ENCODE results near the gene TMBIM1.

TMBIM1 gene

DNA sequence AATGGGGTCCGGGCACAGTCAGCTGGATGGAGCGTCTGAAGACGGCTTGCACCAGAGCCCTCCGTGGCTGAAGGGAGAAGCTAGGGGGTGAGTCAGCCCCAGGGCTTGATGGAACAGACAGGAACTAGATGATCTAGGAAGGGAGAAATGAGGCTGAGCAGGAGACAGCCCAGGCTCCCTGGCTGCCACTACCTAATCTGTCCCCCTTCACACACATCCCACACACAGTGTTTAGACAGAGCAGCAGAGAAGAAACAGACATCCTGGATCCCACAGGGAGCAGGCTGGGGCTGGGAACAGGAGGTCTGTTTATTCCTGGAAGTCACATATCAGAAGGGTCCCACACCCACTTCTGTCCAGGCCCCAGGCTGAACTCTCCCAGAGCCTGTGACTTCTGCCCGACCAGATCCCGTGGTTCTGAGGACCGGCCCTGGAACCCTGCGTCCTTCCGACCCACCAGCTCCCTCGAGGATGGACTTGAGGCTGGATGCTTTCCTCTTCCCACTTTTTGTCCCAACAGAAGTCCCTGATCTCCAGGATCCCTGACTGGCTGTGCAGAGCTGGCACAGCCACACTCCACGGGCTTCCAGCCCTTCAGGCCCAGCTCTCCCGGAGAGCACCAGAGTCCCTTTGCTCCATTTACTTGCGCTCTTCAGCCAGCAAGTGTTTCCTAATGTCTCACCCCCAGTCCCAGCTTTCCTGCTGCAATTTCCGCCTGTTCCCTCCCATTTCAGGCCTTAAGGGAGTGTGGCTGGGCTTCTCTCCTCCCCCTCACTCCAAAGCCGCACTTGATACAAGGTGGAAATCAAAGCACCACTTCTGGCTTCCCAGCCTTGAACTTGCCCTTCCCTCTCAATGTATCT lies 33.0 kb downstream of the TMBIM1 start:
- H3K4me3 ChIP-seq (ENCODE audit: low read depth, low read length): no peak overlapping the region

DNA sequence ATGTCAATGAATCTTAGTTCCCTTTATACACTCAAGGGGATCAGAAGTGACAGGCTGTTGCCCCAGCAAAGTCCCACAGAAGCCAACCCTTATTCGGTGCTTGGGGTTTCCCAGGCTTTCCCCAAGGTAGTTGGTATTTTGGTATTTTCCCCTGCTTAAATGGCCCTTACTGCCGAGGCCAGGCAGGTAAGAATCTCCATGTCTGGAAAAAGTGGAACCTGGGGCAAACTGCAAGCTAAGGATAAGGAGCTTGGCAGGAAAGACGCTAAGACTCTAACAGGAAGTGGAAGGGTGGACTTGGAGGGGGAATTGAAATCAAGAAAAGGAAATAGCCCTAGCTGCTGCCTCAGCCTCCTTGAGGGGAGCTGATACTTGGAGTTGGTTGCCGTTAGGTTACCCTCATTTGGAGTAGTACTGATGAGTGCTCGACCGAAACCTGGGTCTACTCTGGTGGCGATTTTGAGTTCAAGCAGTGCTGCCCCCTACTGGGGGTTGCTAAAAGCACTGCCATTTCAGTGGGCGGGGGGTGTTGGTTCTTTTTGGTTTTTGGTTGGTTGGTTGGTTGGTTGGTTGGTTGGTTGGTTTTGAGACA lies 34.8 kb downstream of the TMBIM1 start:
- no peak overlapping the region for H3K4me3 ChIP-seq (ENCODE audit: low read depth, low read length)

DNA sequence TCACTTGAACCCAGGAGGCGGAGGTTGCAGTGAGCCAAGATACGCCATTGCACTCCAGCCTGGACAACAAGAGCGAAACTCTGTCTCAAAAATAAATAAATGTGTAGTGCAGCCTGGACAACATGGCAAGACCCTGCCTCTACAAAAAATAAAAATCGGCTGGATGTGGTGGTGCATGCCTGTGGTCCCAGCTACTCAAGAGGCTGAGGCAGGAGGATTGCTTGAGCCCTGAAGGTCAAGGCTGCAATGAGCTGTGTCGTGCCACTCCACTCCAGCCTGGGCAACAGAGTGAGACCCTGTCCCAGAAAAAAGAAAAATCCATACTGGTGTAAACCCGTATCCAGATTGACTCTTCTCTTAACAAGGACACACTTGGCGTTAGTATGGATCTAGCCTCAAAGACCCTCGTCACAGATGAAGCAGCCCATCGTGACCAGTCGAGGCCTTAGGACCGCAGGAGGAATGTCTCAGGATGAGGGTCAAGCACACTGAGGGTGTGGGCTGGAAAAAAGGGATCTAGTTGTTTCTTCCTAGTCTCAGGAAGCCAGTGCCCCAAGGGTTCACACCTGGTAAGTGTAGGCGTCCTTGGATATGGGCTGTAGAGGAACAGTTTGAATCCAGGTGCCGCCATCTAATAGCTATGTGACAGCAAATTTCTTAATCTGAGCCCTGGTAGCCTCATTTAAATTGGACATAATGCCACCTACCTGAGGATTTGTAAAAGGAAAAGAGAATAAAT lies 35.5 kb downstream of the TMBIM1 start:
- H3K4me3 ChIP-seq (ENCODE audit: low read depth, low read length): no peak overlapping the region

DNA sequence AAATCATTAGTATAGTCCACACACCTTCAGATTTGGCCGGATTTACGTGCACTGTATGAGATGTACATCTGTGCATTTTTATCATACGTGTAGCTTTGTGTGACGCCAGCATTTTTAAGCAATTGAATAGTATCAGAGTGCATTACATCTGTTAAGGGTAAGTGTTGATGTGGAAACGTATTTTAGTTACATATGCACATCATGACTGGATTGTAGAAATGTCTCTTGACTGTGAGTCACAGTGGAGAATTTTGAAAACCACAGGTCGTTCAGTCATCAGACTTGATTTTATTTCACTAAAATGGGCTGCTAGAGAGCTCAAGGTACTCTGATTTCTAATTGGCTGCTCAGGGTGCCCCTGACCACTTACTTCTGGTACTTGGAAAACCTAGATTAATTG lies 36.9 kb downstream of the TMBIM1 start:
- no peak overlapping the region for H3K4me3 ChIP-seq (ENCODE audit: low read depth, low read length)

DNA sequence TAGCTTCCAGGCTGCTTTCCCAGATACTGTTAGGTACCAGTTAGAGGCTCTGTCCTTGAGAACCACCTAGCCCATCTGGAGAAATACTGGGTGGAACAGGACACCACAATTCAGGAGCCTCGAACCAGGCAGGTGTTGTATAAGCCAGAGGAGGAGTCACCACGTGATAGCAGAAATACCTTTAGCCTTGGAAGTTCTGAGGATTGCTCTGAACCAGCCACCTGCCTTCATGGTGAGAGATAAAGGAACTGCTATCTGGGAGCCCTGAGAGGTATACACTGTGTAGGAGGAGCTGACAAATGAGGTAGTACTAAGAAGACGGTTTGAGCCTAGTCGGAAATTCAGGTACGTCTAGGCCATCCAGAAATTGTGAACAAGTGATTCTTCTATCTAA lies 39.1 kb downstream of the TMBIM1 start:
- no peak overlapping the region for H3K4me3 ChIP-seq (ENCODE audit: low read depth, low read length)

DNA sequence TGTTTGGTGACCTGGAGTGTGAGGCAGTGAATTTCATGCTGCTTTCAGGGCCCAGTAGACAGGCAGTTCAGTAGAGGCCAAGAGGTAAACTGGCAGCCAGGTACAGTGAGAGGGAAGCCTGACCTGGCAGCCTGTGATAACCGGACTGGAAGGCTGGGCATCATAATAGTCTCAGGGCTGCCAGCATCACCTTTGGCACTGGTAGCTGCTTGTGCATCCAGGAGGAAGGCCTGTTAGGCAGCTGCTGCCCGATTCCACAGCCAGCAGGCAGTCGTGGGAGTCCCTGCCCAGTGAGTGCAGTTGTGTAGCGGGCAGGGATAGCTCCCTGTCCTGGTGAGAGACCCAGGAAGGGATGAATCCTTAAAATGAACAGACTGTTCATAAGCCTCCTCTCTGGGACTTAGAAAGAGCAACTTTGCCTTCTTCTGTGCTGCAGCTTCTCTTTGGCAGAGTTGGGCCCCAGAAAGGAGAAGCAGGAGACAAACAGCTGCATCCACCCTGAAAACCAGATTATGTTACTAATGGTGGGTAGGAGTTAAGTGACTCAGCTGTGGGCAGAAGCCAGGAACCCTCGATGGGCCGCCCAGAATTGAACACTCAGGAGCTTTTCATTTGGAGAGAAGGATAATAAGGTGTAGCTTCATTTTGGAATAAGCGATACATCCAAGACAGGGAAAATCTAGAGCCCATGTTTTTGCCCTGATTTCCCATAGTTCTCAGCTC lies 39.6 kb downstream of the TMBIM1 start:
- no peak overlapping the region for H3K4me3 ChIP-seq (ENCODE audit: low read depth, low read length)

DNA sequence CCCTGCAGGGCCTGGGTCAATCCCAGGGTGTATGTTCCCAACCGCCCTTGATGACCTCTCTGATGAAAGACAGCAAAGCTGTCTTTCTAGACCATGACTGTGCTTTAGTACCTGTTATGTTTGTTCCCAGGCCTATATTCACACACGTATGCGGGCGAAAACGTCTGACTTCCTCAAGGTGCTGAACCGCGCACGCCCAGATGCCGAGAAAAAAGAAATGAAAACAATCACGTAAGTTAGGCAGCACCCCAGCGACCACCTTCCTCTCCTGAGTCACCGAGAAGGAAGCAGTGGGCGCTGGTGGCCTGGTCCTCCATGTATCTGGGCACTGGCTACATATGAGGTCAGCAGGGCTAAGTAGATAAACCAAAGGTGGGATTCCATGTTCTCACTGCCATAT lies 42.6 kb downstream of the TMBIM1 start:
- no peak overlapping the region for H3K4me3 ChIP-seq (ENCODE audit: low read depth, low read length)

DNA sequence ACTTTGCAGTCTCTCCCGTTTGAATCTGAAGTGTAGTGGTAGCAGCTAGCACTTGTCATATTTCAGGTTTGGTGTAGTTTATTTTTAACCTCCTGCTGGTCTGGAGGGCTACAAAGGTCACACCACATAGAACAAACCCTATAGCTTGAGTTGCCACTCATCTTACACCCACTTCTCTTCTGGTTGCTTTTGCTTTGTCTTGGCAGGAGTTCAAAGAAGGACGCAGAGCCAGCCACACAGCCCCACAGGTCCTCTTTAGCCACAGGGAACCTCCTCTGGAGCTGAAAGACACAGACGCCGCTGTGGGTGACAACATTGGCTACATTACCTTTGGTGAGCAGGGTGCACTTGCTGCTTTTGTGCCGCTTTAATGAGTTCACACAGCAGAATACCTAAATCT lies 47.1 kb downstream of the TMBIM1 start:
- no peak overlapping the region for H3K4me3 ChIP-seq (ENCODE audit: low read depth, low read length)

DNA sequence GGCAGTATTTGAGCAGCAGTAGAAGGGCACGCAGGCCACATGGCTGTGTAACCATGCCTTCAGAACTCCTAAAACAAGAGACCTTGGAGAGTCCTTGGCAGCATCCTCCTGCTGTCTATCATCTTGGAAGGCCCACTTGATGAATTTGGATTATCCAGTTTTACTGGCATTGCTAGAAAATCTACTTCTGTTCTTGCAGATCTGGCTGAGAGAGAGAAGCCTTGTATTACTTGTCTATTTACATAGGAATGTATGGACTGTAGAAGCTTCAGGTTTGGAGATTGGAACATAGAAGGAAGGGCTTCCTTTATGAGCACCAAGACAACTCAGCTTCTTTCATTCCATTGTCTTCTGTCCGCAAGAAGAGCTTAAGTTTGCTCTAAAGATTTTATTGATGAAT lies 47.6 kb downstream of the TMBIM1 start:
- H3K4me3 ChIP-seq (ENCODE audit: low read depth, low read length): no peak overlapping the region

DNA sequence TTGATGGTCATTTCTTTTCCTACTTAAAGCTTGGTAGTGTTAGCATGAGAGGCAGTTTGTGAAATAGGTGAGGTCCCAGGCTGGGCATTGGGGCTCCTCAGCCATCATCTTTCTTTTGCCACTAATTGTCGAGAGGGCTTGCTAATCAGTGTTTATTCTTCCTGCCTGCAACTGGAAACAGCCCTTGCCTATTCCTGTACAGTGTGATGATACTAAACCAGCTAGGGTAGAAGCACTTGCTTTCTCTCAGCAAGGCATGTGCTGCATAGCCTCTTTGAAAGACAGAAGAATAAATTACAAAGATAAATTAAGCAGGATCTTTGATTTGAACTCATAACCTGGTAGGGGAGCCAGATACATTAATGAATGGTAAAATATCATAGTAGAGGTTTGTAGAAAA lies 48.1 kb downstream of the TMBIM1 start:
- H3K4me3 ChIP-seq (ENCODE audit: low read depth, low read length): no peak overlapping the region

DNA sequence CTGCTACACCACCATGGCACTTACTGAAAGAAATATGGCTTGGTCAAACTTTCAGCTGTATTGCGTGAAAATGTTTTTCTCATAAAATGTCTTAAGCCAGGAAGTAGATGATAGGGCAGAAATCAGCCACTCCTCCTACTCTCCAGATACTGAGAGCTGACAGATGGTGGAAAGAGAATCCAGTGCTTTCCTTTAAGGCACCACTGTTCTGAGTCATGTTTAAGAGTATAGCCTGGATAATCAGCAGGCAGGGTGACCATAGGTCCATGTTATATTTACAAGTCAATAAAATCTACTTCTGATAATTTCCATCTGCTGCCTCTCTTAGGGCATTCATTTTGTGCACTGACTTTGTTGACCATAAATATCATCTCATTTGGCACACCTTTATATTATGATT lies 53.4 kb downstream of the TMBIM1 start:
- no peak overlapping the region for H3K4me3 ChIP-seq (ENCODE audit: low read depth, low read length)

DNA sequence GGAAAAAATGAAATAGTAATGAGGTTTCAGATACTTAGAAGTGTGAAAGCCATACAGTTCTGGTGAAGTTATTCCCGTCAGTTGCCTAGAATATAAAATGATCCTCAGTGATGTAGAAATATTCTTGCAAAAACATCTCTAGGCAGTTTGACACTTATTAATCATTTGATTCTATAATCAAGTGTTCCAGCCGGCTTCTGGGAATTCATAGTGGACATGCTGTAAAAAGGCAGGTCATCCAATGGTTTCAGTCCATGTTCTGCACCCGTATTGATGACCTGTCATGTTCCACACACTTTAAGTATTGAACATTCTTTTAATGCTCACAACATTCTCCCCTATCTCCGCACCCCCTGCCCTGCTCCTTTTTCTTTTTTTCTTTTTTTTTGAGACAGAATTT lies 55.5 kb downstream of the TMBIM1 start:
- H3K4me3 ChIP-seq (ENCODE audit: low read depth, low read length): no peak overlapping the region

DNA sequence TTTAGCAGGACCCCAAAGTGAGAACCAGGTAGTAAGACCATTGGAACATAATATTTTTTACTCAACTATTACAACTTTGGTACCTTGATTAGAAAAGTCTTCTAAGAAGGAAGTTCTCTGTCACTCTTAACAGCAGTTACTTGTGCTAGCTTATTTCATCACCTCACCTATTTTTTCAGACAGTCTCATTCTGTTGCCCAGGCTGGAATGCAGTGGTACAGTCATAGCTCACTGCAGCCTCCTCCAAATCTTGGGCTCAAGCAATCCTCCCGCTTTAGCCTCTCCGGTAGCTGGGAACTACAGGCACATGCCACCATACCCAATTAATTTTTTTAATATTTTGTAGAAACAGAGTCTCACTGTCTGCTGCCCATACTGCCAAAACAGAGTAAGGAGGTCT lies 57.3 kb downstream of the TMBIM1 start:
- no peak overlapping the region for H3K4me3 ChIP-seq (ENCODE audit: low read depth, low read length)

DNA sequence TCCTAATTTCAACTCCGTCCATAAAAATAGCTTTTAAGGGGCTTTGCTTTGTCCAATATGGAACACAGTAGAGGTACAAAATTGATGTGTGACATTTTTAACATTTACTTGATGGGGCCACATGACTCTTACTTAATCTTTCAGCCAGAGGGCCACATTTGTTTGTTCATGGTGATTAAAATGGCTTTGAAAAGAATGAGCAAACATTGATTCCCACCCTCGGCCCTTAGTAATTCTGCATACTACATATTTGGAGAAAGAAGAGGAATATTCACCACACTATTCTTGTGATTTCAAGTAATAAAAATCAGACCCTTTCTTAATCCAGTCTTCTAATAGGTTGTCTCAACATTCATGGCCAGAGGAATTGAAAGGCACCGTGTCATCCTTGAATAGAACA lies 57.8 kb downstream of the TMBIM1 start:
- H3K4me3 ChIP-seq (ENCODE audit: low read depth, low read length): no peak overlapping the region

DNA sequence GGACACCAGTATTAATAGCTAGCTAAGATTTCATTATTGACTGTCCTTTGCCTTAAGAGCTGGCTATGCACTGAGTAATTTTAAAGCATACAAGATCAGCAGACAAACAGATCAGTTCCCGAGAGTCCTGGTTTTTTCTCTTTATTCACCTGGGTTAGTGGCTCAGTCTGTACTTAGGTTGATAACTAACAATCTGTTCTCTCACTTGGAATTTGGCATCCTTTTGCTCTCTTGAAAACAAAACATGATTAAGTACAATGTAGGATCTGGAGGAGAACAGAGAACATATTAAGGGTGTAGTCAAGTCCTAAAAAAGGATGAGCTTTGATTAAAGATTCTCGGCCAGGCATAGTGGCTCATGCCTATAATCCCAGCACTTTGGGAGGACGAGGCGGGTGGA lies 58.8 kb downstream of the TMBIM1 start:
- no peak overlapping the region for H3K4me3 ChIP-seq (ENCODE audit: low read depth, low read length)

DNA sequence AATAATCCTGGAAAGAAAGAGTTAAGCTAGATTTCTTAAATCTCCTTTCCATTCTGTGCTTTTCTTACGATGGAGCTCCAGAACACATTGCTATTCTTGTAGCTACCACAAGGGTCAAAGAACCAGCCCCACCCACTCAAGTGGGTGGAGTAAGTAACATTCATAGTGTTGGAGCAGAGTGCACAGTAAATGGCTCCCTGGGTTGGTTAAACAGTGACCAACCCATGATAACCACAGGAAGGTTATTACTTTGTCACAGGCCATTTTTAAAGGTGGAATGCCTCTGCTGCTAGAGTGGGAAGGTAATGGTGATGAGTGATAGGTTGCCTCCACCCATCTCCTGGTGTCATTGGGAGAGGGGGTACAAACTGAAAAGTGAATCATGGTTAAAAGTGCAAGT lies 61.4 kb downstream of the TMBIM1 start:
- H3K4me3 ChIP-seq (ENCODE audit: low read depth, low read length): no peak overlapping the region

DNA sequence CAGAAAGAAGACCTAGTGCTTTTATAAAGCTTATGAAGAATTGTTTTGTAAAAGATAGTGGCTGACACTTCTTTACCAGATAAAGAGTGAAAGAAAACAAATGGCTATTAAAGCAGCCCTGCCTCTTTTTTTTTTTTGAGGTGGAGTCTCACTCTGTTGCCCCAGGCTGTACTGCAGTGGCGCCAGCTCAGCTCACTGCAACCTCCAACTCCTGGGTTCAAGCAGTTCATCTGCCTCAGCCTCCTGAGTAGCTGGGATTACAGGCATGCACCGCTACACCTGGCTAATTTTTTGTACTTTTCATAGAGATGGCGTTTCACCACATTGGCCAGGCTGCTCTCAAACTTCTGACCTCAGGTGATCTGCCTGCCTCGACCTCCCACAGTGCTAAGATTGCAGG lies 62.5 kb downstream of the TMBIM1 start:
- no peak overlapping the region for H3K4me3 ChIP-seq (ENCODE audit: low read depth, low read length)

DNA sequence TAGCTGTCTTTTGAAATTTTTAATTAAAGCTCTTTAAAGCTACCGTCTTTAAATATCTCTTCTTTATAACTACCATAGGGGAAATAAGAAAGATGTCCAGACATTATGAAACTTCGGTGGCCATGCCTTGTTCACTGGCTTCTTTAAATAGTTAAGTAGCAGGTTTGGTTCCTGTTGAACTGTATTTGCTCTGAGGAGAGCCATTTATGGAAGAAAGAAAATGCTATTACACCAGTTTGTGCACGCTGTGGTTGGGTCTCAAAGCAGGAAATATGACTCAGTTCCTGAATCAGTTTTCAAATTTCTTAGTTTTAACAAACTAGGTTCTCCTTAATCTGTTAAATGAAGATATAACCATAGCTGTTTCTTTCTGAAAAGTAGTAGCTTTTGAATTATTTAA lies 63.1 kb downstream of the TMBIM1 start:
- no peak overlapping the region for H3K4me3 ChIP-seq (ENCODE audit: low read depth, low read length)

DNA sequence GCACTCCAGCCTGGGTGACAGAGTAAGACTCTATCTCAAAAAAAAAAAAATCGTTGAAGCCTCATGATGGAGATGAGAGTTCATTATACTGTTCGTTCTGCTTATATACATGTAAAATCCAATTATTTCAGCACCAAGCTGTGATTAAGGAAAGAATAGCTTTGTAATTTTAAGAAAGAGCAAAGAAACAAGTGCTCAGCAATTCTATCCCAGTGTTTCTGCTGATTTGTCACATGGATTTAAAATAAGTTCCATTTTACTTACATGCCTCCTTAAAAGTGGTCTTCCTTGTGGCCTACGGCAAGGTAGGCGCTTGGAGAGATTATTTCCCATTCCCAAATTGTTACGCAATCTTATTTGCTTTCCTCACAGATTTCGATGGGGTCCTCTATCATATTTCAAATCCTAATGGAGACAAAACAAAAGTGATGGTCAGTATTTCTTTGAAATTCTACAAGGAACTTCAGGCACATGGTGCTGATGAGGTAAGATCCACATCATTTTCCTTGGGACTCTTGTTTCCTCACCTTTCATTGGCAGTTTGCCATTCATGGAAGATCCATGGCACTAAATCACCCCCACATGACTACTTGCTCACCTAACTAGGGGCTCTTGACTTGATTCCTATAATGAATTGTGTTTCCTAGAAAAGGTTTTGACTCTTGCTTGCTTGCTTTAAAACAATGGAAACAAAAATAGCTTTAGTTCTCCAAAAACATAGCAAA lies 63.8 kb downstream of the TMBIM1 start:
- no peak overlapping the region for H3K4me3 ChIP-seq (ENCODE audit: low read depth, low read length)

DNA sequence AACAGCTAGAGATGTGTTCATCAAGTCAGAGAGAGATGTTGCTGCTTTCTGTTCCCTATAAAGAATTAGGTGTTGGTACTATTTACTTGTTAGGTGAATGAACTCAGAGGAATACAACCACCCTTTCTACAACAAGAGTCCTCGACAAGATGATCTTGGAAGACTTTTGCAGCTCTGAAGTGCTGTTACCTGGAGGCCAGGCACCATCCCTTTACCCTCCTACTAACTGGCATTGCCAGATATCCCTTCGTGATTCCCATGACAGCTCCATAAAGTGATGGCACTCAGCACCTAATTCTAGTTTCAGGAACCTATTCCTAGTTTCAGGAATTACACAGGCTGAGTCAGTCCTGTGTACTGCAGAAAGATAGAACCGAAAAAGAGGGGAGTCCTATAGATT lies 65.4 kb downstream of the TMBIM1 start:
- no peak overlapping the region for H3K4me3 ChIP-seq (ENCODE audit: low read depth, low read length)

Data from iPS-11a (cell line).